KMS-11 (cell line): ENCODE measurements around the gene DES.

ENCODE experiments used
- H2AFZ ChIP-seq: fragments of 200-600 bp; sonication (generic); 2 replicates; pipeline ENCODE4 v1.6.1; 2016; ENCODE audit warnings: antibody characterized with exemption, mixed run types, low read depth
- H3K27ac ChIP-seq: fragments of 200-600 bp; sonication (generic); 2 replicates; pipeline ENCODE4 v1.6.1; 2016; ENCODE audit warnings: mild to moderate bottlenecking, mixed run types
- H3K27me3 ChIP-seq: fragments of 200-600 bp; sonication (generic); 2 replicates; pipeline ENCODE4 v1.6.1; 2017; ENCODE audit warnings: mild to moderate bottlenecking, low read depth, mixed run types, moderate library complexity; ENCODE audit not compliant: insufficient read depth
- H3K36me3 ChIP-seq: fragments of 200-600 bp; sonication (generic); 2 replicates; pipeline ENCODE4 v1.6.1; 2017; ENCODE audit warnings: mild to moderate bottlenecking, mixed run types; ENCODE audit not compliant: insufficient read depth
- H3K4me1 ChIP-seq: fragments of 200-600 bp; sonication (generic); 2 replicates; pipeline ENCODE4 v1.6.1; 2016; ENCODE audit warnings: mild to moderate bottlenecking, low read depth, mixed run types; ENCODE audit not compliant: poor library complexity, severe bottlenecking
- H3K4me2 ChIP-seq: fragments of 200-600 bp; sonication (generic); 2 replicates; pipeline ENCODE4 v1.7.0; 2016; ENCODE audit warnings: mild to moderate bottlenecking, mixed run types
- H3K4me3 ChIP-seq: fragments of 200-600 bp; sonication (generic); IDR thresholded peaks from 2 replicates; pipeline ENCODE4 v1.6.1; 2017; ENCODE audit warnings: low read depth, low read length, mixed read lengths; ENCODE audit not compliant: insufficient read depth
- H3K79me2 ChIP-seq: fragments of 200-600 bp; sonication (generic); 2 replicates; pipeline ENCODE4 v1.6.1; 2016; ENCODE audit warnings: low read depth, mixed run types; ENCODE audit not compliant: insufficient read depth
- H3K9ac ChIP-seq: fragments of 200-600 bp; sonication (generic); 2 replicates; pipeline ENCODE4 v1.6.1; 2016; ENCODE audit warnings: mild to moderate bottlenecking, mixed run types
- H4K20me1 ChIP-seq: fragments of 200-600 bp; sonication (generic); 2 replicates; pipeline ENCODE4 v1.6.1; 2016; ENCODE audit warnings: mild to moderate bottlenecking, mixed run types; ENCODE audit not compliant: insufficient read depth
- TF ChIP-seq, protein P1 (sequence below): fragments of 200-600 bp; sonication (generic); conservative IDR thresholded peaks from 2 replicates; pipeline ENCODE4 v1.6.1; 2017; ENCODE audit warnings: low read depth, mild to moderate bottlenecking, antibody characterized with exemption, low read length, moderate library complexity, mixed read lengths

The DES gene

DNA sequence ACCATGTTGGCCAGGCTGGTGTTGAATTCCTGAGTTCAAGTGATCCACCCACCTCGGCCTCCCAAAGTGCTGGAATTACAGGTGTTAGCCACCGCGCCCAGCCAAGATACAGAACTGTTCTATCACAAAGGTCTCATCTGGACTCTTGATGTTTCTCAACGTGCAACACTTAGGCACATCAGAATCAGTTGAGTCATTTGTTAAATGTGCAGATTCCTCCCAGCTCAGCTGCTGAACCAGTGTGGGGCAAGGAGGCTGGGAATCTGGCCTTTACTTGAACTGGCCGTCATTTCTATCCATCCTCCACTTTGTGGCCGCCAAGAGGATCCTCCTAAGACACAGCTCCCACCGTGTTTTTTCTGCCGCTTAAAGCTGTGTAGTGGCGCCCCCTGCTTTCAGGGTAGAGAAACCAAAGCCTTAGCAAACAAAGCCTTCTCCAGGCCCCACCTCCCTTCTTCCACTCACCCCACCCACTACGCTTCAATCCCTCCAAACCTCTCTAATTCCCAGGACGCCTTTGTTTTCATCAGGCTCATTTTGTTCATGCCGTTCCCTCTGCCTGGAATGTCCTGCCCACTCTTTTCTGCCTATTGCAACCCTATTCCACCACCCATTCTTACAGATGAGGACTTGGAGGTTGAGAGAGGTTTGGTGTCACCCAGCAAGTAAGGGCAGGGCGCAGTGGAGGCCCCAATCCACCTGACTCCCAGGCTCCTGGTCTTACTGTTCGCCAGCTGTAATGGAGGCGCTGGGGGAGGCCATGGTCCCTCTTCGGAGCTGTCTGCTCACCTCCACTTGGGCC, 15.7 kb downstream of the DES start:
- no peak overlapping the region for H3K9ac ChIP-seq
- H2AFZ ChIP-seq, result no peak overlapping the region

DNA sequence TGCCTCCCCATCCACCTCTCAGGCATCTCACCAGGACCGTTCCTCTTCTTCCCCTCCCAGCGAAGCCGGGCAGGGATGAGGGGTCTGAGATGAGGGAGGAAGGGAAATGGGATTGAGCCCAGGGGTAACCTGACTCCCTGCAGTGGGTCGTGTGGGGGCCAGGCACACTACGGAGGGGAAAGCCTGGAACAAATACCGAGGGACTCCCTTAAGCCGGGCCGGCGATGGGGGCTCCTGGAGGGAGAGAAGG, 16.2 kb downstream of the DES start:
- Histone ChIP-seq H2AFZ (no peak overlapping the region), H3K9ac (no peak overlapping the region), H3K79me2 (no peaks in the 10 kb centered on the region), H3K27ac (no peak overlapping the region), H3K4me1 (no peaks in the 10 kb centered on the region), H3K4me3 (no peak overlapping the region), H3K27me3 (peaks cover 3% of the 10 kb centered on the region; the same call in 1 of the 2 replicates), H3K36me3 (no peaks in the 10 kb centered on the region), H4K20me1 (no peaks in the 10 kb centered on the region), H3K4me2 (no peak overlapping the region)
- TF ChIP-seq, protein P1, sequence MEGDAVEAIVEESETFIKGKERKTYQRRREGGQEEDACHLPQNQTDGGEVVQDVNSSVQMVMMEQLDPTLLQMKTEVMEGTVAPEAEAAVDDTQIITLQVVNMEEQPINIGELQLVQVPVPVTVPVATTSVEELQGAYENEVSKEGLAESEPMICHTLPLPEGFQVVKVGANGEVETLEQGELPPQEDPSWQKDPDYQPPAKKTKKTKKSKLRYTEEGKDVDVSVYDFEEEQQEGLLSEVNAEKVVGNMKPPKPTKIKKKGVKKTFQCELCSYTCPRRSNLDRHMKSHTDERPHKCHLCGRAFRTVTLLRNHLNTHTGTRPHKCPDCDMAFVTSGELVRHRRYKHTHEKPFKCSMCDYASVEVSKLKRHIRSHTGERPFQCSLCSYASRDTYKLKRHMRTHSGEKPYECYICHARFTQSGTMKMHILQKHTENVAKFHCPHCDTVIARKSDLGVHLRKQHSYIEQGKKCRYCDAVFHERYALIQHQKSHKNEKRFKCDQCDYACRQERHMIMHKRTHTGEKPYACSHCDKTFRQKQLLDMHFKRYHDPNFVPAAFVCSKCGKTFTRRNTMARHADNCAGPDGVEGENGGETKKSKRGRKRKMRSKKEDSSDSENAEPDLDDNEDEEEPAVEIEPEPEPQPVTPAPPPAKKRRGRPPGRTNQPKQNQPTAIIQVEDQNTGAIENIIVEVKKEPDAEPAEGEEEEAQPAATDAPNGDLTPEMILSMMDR, result no peak

More for the DNA sequence above, 15.7 kb downstream of the DES start:
- TF ChIP-seq, protein P1, result 0 out of 2 replicates have a peak, but pooled peaks have one; percentile 37
- no peak overlapping the region for H3K4me3 ChIP-seq
- H3K27me3 ChIP-seq, result no peaks in the 10 kb centered on the region; the same call in 1 of the 2 replicates
- H3K4me1 ChIP-seq, result no peaks in the 10 kb centered on the region
- H3K27ac ChIP-seq, result no peak overlapping the region
- H4K20me1 ChIP-seq, result no peaks in the 10 kb centered on the region
- H3K79me2 ChIP-seq, result no peaks in the 10 kb centered on the region
- H3K36me3 ChIP-seq, result no peaks in the 10 kb centered on the region
- H3K4me2 ChIP-seq, result no peak overlapping the region

GRCh38 chr2:219434718-219435525, 16.7 kb downstream of the DES start, which contains the start of gene SPEG:
Gene SPEG (plus strand): TSS chr2:219434843. CDS start chr2:219434978, 135 bp downstream.
- no peak within 1 kb of the TSS for H2AFZ ChIP-seq

GRCh38 chr2:219435701-219436100, 17.5 kb downstream of the DES start:
- H3K9ac ChIP-seq, result no peak overlapping the region
- no peak overlapping the region for H3K4me3 ChIP-seq
- H3K27ac ChIP-seq, result no peak overlapping the region
- H2AFZ ChIP-seq, result no peak overlapping the region
- no peaks in the 10 kb centered on the region for H3K4me1 ChIP-seq
- TF ChIP-seq, protein P1, result no peak
- H3K4me2 ChIP-seq, result no peak overlapping the region
- H4K20me1 ChIP-seq, result no peaks in the 10 kb centered on the region
- no peaks in the 10 kb centered on the region for H3K79me2 ChIP-seq
- no peaks in the 10 kb centered on the region for H3K36me3 ChIP-seq
- H3K27me3 ChIP-seq, result peaks cover 3% of the 10 kb centered on the region; the same call in 1 of the 2 replicates

More at GRCh38 chr2:219434718-219435525, 16.7 kb downstream of the DES start, which contains the start of gene SPEG:
- Histone ChIP-seq H3K4me2 (no peak within 1 kb of the TSS), H3K27me3 (peaks cover 3% of the 10 kb centered on the region; the same call in 1 of the 2 replicates), H3K79me2 (no peaks in the 10 kb centered on the region), H3K4me1 (no peaks in the 10 kb centered on the region), H3K36me3 (no peaks in the 10 kb centered on the region), H3K9ac (no peak within 1 kb of the TSS), H4K20me1 (no peaks in the 10 kb centered on the region), H3K4me3 (no peak within 1 kb of the TSS), H3K27ac (no peak within 1 kb of the TSS)
- TF ChIP-seq, protein P1, result no peak
